H4 (cell line): ENCODE measurements around the gene UPF3A. TPM values are rescaled to one million over a fixed set of nuclear protein-coding genes. Genes with fewer than 3 reads are reported as not detected.
"Not testable (repeated sequence)": the region's sequence is repeated elsewhere in the genome, so short reads cannot be mapped to it uniquely, and the experiment has no call there.

Experiments used
- DNase-seq: peaks from one replicate; pipeline ENCODE4 v3.0.0-alpha.2; 2015; ENCODE audit warnings: low spot score
- total RNA-seq: library from RNA; depleted of rRNA; stranded (reverse); fragments of >200 nt; shearing (Covaris generic); gene quantifications from 2 replicates; pipeline ENCODE4 v1.2.3, GENCODE V29; 2014

The UPF3A gene
- total RNA-seq, 1 experiment from 2014 or later: 10.4 TPM

DNA sequence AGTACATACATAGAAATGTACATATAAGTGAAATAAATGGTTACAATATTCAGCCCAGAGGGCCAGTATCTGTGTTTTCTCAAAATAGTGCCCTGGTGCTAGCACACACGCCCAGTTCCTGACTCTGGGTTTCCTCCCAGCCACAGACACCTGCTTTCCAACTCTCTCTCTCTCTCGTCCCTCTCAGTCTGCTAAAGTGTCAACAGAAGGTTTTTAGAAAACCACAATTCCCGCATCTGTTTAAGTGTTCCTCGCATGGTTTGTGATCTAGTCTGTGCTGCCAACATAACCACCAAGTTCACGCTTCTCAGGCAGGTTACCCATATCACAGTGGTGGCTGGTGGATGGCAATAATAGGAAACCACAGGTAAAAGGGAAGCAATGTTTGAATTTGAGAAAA lies 17.8 kb upstream of the UPF3A start:
- DNase-seq: no peak

DNA sequence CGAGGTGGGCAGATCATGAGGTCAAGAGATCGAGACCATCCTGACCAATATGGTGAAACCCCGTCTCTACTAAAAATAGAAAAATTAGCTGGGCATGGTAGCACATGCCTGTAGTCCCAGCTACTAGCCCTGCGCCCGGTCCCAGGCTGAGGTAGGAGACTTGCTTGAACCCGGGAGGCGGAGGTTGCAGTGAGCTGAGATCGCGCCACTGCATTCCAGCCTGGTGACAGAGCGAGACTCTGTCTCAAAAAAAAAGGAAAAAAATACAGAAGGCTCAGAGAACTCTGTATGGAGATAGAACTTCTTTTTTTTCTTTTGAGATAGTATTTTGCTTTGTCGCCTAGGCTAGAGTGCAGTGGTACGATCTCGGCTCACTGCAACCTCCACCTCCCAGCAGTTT lies 17.1 kb upstream of the UPF3A start:
- not testable (repeated sequence) for DNase-seq

DNA sequence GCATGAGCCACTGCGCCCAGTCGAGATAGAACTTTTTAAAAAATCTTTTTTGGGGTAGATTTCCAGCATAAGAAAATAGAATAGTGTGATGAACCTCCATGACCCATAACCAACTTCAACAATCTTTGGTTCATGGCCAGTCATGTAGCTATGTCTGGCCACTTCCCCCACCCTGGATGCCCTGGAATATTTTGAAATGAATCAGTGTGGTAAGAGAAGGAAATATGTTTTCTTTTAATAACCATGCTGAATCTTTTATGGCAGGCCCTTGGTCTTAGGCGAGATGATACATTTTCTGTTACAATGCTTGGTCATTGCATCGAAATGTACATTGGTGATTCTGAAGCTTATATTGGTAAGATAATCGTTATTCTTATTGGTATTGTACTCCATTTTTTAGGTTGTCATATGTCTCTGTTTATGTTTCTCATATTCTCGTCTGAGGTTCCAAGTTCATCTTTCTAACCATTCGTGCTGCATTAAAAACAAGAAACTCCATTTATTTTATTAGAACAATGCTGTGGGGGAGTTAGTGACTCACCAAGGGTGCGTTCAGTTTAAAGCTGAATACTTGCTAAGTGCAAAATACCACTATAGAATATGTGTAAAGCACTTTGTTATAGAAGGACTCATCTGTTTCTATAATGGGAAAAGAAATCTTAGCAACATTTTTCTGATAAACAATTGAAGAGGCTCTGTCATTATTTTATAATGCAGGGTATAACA lies 16.4 kb upstream of the UPF3A start:
- no peak for DNase-seq

DNA sequence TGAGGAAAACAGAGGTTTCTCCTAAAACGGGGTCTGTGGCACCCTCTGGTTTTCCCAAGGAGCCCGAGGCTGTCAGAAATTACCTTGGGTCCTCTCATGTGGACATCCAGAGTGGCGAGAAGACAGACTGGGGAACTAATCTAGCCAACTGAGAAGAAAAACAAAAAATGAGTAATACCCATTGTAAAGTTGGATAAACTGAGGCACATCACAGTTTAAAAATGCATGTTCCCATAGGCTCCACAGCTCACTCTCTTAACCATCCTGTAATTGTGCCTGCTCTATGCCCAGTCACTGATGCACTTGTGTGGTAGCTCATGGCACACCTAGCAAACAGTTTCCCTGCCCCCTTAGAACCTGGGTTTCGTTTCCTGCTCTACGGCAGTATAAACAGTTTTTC lies 15.2 kb upstream of the UPF3A start:
- DNase-seq: no peak

DNA sequence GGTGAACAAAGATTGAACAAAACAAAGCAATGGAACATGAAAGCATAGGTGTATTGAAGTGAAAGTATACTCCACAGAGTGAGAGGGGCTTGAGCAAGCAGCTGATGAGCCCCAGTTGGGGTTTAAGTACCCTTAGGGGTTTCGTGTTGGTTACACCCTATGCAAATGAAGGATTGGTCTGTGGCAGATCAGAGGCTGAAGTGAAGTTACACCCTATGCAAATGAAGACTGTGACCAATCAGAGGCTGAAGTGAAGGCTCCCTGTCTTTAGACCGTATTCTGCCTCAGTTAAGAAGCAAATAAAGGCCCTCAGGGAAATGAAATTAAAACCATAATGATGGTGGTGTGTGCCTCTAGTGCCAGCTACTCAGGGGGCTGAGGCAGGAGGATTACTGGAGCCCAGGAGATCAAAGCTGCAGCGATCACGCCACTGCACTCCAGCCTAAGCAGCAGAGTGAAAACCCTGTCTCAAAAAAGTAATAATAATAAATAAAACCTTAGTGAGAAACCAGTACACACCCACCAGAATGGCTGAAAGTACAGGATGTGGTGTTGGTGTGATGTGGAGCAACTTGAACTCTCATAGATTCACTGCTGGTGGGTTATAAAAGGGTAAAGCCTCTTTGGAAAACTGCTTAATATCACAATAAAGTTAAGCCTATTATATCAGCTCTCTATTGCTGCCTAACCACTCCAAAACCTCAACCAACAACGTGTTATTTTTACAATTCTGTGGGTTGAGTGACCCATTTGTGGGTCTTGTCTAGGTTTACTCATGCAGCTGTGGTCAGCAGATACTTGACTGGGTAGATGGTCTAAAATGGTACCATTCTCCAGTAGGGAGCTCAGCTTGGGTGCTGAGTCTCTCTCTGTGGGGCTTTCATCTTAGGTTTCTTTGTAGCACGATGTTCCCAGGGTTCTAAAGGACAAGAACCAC lies 12.8 kb upstream of the UPF3A start:
- no peak for DNase-seq

DNA sequence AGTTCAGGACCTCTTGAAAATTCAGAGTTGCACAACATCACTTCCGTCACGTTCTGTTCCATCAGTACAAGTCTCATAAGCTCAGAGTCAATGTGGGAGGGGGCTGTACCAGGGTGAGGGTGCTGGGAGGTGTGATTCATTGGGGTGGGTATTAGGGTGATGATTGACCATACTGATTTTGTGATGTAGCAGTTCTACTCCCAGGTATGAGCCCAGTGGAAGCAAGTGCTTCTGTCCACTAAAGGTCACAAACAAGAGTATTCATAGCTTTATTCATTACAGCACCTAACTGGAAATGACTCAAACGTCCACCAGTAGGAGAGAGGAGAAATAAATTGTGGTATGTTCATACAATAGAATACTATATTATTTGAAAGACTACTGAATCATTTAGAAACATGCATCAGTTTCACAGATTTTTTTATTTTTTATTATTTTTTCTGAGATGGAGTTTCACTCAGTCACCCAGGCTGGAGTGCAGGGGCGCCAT lies 12.1 kb upstream of the UPF3A start:
- no peak for DNase-seq

DNA sequence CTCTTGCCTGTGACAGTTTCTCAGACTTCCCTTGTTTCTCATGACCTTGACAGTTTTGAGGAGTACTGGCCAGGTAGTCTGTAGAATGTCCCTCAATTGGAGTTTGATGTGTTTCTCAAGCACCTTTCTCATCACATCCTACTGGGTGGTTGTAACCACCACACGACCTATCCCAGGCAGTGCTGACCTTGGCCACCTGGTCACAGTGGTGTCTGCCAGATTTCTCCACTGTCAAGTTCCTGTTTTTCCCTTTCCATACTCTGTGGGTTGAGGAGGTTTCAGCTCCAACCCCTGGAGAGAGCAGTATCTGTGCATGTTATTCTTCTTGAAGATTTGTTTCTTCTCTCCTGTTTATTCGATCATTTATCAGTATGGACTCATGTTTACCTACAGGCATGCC lies 8.4 kb upstream of the UPF3A start:
- no peak for DNase-seq

DNA sequence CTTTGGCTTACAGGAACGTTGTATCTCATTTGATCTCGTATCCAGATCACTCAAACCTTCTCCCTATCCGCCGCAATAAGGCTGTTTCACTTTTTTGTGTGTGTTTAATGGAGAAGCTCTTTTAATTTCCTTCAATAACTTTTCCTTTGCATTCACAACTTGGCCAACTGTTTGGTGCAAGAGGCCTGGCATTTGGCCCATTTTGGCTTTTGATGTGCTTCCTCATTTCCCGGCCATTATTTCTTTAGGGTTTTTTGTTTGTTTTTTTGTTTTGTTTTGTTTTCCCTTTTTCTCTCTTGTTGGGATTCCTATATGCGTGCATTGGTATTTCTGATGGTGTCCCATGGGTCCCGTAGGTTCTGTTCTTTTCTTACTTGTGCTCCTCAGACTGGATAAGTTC lies 6.1 kb upstream of the UPF3A start:
- DNase-seq: no peak

DNA sequence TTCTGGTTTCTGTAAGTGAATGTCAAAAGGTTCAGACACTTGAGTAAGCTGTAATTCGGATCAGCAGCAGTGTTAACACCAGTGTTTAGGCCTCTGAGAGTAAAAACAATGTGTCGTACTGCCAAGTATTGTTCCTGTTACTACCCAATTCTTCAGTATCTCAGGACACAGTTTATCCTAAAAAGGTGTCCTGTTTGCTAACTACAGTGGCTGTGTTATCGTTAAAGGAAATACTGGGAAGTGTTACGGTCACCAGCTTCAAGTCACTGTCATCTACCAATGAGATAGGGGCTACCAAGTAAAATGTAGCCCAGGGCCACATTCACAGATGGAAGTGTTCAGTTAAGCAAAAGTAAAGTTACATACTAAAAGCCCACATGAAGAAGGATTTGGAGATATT lies 2.3 kb upstream of the UPF3A start:
- no peak for DNase-seq

DNA sequence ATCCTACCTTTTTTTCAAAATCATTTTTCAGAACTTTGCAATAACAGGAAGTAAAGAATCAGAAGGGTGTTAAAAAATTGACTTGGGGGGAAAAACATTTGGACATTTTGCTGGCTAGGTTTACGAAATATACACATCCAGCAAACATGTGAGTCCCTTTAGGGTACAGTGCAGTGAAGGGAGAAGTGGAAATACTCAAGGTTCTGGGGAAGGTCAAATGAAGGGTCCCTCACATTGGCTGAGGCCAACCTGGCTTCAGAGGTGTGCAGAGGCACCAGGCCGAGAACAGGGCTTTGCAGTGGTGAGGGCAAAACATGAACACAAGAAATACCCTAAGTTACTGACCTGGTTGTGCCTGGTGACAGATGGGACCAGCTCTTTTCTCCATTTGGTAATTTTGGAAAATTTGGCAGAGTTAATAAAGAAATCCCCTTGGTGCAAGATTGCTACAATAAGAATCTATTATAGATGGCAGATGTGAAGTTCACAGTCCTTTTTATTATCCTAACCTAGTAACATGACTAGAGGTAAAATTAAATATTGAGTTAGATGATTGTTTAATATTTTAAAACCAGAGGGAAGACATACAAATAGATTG lies 1.5 kb upstream of the UPF3A start:
- DNase-seq: no peak

DNA sequence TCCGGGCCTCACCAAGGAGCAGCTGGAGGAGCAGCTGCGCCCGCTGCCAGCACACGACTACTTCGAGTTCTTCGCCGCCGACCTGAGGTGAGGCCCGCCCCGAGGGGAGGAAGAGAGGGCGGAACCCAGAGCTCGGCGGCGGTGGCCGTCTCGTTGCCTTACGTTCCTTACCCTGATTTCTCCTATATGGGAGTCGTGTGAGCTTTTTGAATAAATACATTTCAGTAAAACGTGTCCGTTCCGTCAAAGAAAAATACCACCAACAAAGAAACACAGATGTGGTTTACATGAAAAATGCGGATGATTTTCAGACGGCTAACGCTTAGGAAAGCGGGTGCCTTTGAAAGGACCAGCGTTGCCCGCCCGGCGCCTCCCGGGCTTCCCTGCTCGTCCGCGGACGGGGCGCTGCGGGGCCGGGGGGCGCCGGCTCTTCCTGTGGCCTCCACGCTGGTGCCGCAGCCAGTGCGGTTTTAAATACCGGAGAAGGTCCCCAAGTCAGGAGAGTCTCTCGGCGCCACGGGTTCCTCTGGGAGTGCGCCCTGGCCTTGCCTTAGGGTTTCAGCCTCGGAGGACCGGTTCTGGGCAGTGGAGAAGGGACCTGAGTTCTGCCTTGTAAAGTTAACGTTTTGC lies 755 bp downstream of the UPF3A start:
- no peak for DNase-seq

DNA sequence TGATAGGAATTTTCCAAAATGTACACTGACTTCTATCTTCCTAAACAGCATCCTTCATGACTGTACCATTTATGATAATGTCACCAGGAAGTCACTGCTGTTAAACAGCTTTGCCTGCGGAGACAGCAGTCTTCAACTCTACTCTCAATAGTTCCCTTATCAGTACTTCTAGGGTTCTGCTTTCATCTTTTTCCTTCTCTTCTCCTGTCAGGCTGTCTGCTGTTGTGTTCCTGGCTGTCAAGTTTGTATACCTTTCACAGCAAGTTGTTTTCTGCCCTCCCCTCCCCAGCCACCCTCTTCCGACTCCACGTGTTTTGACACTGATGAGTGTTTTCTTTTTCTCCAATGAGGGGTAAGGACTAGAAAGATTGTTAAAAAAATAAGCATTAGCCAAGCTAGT lies 2.2 kb downstream of the UPF3A start:
- DNase-seq: no peak

DNA sequence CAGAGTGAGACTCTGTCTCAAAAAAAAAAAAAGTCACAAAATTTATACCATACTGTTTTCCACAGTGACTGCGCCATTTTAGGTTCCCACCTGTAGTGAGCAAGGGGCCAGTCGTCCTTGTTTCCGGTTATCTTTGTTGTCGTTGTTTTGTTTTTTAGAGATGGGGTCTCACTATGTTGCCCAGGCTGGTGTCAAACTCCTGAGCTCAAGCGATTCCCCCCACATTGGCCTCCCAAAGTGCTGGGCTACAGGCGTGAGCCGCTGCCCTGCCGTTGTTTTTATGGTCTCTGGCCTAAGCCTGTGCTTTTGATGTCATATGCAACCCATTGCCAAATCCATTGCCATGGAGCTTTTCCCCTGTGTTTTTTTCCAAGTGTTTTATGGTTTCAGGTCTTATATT lies 3.3 kb downstream of the UPF3A start:
- no peak for DNase-seq

DNA sequence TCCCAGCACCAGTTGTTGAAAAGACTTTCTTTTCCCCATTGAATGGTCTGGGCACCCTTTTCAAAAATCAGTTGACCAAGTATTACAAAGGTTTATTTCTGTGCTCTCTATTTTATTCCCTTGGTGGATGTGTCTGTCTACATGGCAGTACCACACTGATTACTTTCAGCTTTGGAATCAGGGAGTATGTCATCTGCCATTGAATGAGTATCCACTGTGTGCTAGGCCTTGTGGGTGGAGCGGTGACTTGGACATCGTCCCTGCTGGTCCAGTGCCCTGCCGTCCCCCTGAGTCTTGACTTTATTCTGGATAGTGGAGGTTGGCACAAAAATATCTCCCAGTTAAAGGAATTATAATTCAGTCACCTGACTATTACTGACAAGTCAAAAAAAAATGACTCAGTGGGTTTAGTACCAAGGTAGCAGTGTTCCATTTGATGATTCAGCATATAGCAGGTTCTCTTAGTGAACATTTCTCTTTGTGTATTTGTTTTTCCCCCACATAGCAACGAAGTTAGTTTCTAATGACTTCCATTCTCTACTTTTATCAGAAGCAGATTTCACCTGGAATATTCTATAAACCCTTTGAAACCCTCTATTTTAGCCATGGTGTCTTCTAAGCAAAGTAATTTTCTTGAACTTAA lies 3.9 kb downstream of the UPF3A start:
- DNase-seq: no peak

DNA sequence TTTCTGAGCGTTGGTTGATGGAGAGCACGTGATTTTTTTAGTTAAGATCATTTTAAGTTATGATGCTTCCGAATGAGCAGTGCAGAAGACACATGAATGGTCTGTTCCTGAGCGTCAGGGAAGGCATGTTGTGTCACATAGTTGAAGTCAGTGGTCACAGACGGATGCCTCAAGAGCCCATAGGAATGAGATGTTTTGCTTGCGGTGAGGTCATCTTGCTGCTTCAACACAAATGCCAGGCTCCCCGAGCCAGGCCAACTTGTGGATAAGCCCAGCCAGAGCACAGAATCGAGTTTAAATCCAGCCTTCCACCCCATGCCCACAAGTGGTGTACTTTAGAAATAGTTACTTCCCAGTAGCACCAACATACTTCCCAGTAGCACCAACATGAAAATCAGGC lies 5.4 kb downstream of the UPF3A start:
- DNase-seq: no peak

DNA sequence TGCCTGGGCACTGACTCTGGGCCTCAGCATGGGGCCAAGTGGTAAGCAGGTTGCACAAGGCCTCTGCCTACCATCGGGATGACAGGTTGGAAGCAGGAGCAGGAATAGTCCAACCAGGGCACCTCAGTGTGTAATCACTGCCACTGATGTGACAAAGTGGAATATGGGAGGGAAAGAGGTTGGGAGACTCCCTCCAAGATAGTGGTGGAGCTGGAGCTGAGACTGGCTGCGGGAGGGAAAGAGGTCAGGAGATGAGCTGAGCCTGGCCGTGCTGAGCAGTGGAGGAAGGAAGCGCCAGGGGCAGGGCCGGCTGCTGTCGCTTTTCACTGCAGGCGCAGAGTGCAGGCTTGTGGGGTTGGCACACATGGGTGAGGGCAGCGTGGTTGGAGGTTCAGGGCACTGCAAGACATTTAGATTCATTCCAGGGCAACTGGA lies 6.8 kb downstream of the UPF3A start:
- DNase-seq: no peak

DNA sequence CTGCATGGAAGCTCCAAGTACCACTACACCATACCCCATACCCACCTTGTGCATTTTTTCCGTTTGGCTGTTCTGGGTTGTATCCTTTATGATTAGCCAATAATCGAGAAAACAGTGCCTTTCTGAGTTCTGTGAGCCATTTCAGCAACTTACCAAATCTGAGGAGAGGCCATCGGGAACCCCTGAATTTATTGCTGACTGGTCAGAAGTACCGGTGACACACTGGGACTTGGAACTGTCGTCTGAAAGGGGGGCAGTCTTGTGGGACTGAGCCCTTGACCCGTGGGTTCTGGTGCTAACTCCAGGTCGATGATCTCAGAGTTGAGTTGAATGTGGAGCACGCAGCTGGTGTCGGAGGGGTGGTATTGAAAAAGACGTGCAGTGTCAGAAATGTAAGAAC lies 15.0 kb downstream of the UPF3A start:
- DNase-seq: no peak

DNA sequence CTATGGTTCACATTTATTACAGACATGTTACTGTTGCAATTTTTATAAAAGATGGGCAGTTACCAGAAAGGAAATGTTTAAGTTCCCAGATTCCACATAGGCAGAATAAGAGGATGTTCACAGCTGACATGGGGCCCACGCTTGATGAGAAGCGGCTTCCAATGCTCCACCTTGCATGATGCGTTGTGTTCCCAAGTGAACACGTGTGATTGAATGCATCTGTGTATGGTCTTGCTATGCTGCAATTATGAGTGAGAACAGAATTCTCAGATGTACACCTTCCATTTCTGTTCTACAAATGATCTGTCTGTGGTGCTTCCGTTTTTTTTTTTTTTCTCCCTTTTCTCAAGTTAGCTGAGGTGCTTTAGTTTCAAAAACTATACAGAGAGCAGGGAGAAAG lies 15.5 kb downstream of the UPF3A start:
- no peak for DNase-seq

DNA sequence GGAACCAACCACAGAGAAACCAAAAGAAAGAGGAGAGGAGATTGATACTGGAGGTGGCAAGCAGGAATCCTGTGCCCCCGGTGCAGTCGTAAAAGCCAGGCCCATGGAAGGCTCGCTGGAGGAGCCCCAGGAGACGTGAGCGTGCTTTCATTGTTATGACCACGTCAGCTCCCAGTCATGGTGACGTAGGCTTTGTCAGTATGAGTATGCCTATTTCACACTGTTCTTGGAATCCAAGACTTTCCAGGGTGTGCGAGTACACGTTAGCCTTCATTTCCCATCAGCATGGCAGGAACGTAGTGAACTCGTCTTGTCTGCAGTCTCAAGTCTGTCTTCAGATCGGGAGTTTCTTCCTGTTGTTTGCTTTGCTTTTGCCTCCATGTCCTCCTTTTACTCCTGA lies 17.5 kb downstream of the UPF3A start:
- no peak for DNase-seq

DNA sequence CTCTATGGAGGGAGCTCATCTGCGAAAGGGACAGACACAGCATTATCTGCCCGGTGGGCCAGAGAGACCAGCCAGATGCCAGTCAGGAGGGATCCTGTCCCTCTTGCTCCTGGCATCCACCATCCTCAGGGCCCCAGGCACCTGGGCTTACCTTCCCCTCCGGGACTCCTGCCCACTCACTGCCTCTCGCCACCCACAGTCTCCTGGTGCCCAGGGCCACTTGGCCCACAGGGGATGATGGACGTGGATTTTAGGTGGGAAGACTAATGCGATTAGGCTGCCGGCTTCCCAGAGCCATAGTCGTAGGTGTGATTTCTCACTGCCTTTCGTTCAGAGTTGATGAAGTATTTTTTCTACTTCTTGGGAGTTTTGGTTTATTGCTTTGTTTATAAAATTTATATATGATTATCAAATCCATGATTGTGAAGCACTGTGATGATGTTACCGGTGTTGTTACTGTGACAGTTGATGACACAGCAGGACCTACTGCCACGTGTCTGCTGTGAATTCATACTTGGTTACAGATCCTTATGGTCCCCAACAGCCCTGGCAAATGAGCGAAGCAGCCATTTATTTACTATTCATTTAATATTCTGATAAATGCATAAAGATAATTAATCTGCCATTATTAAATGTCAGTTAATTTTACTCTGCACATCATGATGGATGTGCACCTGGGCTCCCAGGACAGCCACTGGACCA lies 18.4 kb downstream of the UPF3A start:
- no peak for DNase-seq
